KOPT-K1 (cell line): ENCODE data around the gene ARL16.

Source experiments
- H3K27ac ChIP-seq: fragments of 200-600 bp; sonication (generic); 2 replicates; pipeline ENCODE4 v1.5.1; 2016; ENCODE audit warnings: antibody characterized with exemption, mild to moderate bottlenecking, low read depth, low read length; ENCODE audit not compliant: poor library complexity, severe bottlenecking
- H3K36me3 ChIP-seq: fragments of 200-600 bp; sonication (generic); 2 replicates; pipeline ENCODE4 v1.5.1; 2017; ENCODE audit warnings: antibody characterized with exemption, mild to moderate bottlenecking, low read length, moderate library complexity; ENCODE audit not compliant: insufficient read depth
- H3K9me3 ChIP-seq: fragments of 200-600 bp; sonication (generic); 2 replicates; pipeline ENCODE4 v1.5.1; 2017; ENCODE audit warnings: antibody characterized with exemption, low read length, mild to moderate bottlenecking; ENCODE audit not compliant: insufficient read depth, poor library complexity, severe bottlenecking

Gene ARL16, protein sequence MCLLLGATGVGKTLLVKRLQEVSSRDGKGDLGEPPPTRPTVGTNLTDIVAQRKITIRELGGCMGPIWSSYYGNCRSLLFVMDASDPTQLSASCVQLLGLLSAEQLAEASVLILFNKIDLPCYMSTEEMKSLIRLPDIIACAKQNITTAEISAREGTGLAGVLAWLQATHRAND

DNA sequence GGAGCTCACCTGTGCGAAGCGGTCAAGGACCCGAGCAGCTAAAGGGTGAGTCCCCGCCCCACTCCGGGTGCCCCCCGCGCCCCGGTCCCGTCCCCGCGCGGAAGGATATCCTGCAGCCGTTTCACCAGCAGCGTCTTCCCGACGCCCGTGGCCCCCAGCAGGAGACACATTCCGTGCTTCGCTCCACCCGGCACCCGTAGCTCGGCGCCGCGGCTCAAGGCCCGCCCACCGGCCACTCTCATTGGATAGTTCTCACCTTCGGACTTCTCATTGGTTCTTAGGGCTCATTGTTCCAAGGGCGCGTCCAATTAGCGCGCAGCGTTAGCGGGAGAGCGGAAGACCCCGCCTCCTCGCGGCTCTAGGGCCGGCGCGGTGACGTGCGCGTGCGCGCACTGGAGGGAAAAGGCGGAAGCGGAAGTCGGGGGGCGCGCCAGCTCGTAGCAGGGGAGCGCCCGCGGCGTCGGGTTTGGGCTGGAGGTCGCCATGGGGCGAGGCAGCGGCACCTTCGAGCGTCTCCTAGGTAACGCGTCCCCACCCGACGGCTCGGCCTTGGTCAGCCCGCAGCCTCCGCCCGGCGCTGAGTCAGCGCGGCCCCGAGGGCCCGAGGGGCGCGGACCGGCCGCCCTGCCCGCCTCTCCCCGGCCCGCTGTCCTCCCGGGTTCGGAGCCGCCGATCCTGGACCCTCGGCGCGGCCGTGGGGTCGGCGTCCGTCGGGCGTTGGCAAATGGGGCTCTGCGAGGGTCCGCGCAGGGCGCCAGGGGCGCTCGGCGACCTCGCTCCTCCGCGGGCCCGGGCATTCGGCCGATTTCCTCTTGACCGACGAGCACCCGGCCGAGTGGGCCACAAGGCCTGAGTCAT lies at the start of gene ARL16, which contains the start of gene HGS:
Gene ARL16 (minus strand): TSS at position 214 of the 858 bp plus-strand sequence. CDS start 44 bp downstream, at position 170.
Gene HGS (plus strand): TSS at position 428 of the 858 bp plus-strand sequence. CDS start 56 bp downstream, at position 484.
- Histone ChIP-seq H3K9me3 (no peaks in the 10 kb centered on the region), H3K27ac (peak within 1 kb of the TSS; percentile 79), H3K36me3 (peaks cover 64% of the 10 kb centered on the region)

DNA sequence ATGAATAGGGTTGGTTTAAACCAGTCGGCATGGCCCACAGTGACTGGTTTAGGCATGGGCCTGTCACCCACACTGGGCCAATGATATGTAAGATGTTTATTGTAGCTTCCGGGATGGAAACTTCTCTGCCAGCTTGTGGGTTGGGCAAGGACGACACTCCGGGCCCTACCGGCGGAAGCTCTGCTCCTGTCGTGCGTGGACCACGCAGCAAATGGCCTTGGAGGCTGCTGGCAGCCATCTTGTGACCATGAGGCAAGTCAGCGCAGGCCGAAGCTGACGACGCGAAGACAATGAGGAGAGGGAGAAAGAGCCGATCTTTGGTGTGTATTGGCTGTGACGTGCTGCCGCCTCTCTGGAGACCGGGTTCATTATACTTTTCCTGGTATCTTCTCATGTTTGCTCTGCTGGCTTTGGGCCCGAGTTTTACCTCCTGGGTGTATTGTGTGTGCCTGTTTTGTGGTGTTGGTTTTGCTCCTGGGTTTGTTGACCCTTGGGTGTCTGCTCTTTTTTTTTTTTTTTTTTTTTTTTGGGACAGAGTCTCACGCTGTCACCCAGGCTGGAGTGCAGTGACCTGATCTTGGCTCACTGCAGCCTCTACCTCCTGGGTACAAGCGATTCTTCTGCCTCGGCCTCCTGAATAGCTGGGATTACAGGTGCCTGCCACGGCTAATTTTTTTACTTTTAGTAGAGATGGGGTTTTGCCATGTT lies 43.9 kb upstream of the ARL16 start:
- no peaks in the 10 kb centered on the region for H3K9me3 ChIP-seq
- H3K36me3 ChIP-seq, result no peaks in the 10 kb centered on the region
- no peak overlapping the region for H3K27ac ChIP-seq

DNA sequence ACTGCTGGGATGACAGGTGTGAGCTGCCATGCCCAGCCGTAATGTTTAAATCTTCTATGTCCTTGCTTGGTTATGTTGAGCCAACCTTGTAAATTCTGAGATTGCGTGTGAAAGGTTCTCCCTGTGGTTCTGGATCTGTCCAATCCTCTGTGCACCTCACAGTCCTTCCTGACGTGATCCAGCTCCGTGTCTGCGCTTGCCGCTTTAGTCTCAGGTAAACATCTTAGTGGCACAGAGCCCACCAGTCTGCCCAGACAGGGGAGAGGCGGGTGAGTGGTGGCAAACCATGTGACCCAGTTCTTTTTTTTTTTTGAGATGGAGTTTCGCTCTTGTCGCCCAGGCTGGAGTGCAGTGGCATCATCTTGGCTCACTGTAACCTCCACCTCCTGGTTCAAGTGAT lies 42.4 kb upstream of the ARL16 start:
- peaks cover 3% of the 10 kb centered on the region; the same call in 1 of the 2 replicates for H3K36me3 ChIP-seq
- no peak overlapping the region for H3K27ac ChIP-seq
- no peaks in the 10 kb centered on the region for H3K9me3 ChIP-seq

DNA sequence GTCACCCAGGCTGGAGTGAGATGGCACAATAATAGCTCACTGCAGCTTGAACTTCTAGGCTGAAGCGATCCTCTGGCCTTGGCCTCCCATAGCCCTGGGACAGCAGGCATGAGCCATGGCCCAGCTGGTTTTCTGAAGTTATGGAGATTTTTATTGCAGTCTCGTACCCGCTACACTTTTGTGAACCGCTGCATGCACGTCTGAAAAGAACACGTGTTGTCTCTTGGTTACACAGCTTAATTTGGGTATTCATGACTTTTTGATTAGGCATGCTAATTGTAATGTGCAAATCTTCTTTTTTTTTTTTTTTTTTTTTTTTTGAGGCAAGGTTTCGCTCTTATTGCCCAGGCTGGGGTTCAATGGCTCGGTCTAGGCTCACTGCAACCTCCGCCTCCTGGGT lies 41.8 kb upstream of the ARL16 start:
- Histone ChIP-seq H3K36me3 (peaks cover 8% of the 10 kb centered on the region; the same call in 1 of the 2 replicates), H3K9me3 (no peaks in the 10 kb centered on the region), H3K27ac (no peak overlapping the region)

DNA sequence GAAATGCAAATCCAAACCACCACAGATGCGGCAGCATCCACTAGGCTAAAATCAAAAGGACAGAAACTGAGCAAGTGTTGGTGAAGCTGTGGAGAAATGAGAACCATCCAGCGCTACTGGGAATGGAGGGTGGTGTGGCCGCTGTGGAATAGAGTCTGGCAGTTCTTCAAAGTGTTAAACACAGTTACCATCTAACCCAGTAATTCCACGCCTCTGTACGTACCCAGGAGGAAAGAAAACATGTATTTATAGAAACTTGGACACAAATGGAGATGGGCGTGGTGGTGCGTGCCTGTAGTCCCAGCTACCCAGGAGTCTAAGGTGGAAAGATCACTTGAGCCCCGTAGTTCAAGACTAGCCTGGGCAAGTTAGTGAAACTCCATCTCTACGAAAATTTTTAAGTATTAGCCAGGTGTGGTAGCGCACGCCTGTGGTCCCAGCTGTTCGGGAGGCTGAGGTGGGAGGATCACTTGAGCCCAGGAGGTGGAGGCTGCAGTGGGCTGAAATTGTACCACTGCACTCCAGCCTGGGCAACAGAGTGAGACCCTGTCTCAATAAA lies 40.1 kb upstream of the ARL16 start:
- Histone ChIP-seq H3K9me3 (no peaks in the 10 kb centered on the region), H3K36me3 (peaks cover 23% of the 10 kb centered on the region; the same call in 1 of the 2 replicates), H3K27ac (no peak overlapping the region)

DNA sequence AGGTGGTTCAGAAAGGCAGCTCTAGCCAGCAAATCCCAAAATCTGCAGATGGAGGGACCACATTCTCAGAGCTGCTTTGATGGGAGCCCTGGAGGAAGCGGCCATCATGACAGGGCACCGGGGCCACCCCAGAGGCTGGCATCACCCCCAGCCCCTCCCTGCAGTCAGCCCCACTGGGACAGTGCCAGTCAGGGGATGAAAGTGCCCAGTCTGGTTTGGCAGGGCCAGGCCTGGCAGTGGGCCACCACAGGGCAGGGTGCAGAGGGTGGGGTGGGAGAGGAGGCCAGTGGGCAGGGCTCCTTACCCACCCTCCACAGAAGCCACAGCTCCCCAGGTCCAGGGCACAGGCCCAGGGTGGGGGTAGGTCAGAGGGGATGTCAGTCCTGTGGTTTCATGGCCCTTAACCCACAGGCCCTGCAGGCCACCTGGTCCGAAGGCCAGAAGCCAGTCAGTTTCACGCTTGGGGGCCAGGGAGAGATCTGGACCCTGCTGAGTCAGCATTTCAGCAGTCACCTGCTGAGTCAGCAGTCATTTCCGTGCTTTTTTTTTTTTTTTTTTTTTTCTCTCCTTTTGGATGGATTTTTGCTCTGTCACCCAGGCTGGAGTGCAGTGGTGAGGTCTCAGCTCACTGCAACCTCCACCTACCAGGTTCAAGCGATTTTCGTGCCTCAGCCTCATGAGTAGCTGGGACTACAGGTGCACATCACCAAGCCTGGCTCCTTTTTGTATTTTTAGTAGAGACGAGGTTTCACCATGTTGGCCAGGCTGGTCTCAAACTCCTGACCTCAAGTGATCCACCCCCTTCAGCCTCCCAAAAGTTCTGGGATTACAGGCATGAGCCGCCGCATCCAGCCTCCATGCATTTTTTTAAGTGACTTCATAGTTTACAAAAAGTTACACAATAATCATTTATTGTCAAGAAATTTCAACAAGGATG lies 38.9 kb upstream of the ARL16 start:
- H3K9me3 ChIP-seq, result no peaks in the 10 kb centered on the region
- H3K36me3 ChIP-seq, result peaks cover 34% of the 10 kb centered on the region
- no peak overlapping the region for H3K27ac ChIP-seq

DNA sequence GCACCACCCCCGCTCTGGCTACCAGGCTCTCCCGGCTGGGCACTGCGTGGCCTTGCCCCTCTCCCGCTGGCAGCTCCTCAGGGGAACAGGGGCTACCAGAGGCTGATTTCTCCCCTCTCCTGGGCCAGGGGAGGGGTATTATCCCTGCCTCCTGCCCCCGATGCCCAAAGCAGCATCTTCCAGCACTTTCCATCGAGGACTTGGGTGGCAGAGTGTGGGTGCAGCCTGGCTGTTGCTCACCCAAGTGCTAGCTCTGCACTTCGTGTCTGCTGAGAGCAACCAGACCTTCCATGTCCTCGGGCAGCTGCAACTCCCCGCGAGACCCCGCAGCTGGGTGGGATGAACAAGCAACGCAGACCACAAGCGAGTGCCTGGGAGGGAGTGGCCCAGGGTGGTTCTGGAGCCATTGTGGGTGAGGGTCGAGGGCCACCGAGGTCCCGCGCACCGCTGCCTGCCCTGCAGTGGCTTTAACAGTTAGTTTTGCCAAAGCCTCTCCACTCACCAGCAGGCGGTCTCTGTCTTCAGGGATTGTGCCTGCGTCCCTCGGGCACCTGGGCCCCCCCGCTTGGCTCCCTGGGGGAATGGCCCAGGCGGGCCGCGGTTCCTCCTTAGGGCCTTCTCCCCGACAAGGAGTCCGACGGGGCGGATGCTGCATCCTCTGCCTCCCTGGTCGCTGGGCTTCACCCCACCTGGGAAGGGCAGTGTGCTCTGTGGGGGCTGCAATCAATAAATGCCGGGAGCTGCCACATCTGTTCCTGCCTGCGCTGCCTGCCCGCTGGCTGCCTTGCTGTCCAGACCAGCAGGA lies 36.9 kb upstream of the ARL16 start:
- Histone ChIP-seq H3K9me3 (no peaks in the 10 kb centered on the region), H3K36me3 (peaks cover 54% of the 10 kb centered on the region), H3K27ac (no peak overlapping the region)

DNA sequence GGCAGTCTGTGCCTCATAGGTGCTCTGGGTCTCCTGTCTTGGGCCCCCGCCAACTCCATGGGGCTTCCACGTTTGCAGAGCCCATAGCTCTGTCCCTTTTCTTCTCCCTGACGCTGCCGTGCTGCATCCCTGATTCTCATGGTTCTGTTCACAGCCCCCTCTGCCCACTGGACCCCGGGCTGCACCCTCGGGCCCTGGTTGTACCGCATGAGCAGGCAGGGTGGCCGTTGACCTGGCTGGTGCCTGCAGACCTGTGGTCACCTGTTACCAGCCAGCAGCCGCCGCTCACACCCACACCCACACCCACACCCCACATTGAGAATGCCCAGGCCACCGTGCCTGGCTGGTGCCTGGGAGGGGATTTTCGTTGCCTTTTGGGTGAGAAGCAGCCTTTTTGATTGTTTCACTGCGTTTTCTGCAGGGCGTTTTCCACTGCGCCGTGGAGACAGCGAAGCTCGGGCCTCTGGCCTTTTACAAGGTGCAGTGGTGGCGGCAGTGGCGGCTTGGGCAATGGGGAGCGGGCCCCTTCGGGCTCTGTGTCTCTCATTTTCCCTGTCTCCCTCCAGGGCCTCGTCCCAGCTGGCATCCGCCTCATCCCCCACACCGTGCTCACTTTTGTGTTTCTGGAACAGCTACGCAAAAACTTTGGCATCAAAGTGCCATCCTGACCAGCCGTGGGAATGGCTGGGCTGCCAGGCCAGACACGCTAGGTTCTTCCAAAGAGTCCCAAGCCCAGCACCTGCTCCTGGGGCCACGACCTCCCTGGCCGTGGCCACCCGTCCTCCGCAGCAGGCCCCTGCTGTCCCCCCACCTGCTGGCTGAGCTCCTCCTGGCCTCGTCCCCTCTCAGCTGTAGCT lies 36.0 kb upstream of the ARL16 start:
- peaks cover 62% of the 10 kb centered on the region for H3K36me3 ChIP-seq
- H3K27ac ChIP-seq, result no peak overlapping the region
- H3K9me3 ChIP-seq, result no peaks in the 10 kb centered on the region

DNA sequence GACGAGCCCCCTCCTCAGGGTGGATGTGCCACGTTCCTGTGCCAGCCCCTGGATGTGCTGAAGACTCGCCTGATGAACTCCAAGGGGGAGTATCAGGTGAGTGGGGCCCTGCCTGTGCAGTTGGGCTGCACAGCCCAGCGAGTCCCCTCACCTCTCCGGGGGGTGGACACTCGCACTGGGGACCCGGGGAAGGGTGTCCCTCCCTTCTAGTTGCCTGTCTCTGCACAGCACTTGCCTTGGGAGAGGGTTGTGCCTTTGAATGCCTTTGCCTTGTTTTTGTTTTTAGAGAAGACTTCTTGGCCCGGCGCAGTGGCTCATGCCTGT lies 34.1 kb upstream of the ARL16 start:
- Histone ChIP-seq H3K36me3 (peaks cover 67% of the 10 kb centered on the region), H3K9me3 (no peaks in the 10 kb centered on the region)

DNA sequence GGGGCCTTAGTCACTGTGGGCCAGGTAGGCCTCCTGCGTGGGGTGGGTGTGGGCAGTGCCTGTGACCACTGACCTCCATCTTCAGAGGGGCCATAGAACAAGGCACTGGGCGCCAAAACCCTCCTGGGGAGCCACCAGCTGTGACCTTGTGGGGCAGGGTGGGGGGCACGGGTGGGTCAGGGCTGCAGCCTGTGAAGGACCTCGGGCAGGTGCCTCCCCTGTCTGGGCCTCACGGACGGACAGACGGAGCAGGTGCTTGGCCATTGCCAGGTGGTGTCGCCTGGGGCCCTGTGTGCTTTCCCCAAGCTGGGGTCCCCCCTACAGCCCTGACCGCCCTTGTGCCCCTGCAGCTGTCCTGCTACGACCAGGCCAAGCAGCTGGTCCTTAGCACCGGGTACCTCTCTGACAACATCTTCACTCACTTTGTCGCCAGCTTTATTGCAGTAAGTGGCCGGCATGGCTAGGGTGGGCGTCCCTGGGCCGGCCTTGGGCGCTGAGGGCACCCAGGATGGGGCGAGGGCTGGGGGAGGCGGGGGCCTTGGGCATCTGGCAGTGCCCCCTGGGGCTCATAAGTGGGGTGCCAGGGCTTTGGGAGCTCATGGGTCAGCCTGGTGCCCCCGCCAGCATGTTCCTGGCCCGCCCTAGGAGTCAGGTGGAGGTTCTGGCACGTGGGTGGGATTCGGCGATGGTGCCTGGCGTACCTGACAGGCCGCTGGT lies 33.6 kb upstream of the ARL16 start:
- Histone ChIP-seq H3K9me3 (no peaks in the 10 kb centered on the region), H3K36me3 (peaks cover 67% of the 10 kb centered on the region), H3K27ac (no peak overlapping the region)

More for the DNA sequence above, 34.1 kb upstream of the ARL16 start:
- no peak overlapping the region for H3K27ac ChIP-seq

DNA sequence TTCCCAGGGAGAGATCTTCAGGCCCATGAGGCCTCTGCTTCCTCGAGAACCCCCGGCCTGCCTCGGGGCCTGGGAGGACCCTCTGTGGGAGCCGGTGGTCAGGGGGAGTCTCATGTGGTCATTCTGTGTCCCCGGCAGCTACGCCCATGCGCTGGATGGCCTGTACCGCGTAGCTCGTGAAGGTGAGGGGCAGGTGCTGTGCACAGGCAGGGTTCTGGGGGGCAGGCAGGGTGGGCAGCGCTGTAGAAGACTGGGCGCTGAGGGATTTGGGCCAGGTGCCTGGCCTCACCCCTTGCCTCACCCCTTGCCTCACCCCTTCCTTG lies 33.0 kb upstream of the ARL16 start:
- Histone ChIP-seq H3K27ac (no peak overlapping the region), H3K36me3 (peaks cover 67% of the 10 kb centered on the region), H3K9me3 (no peaks in the 10 kb centered on the region)

DNA sequence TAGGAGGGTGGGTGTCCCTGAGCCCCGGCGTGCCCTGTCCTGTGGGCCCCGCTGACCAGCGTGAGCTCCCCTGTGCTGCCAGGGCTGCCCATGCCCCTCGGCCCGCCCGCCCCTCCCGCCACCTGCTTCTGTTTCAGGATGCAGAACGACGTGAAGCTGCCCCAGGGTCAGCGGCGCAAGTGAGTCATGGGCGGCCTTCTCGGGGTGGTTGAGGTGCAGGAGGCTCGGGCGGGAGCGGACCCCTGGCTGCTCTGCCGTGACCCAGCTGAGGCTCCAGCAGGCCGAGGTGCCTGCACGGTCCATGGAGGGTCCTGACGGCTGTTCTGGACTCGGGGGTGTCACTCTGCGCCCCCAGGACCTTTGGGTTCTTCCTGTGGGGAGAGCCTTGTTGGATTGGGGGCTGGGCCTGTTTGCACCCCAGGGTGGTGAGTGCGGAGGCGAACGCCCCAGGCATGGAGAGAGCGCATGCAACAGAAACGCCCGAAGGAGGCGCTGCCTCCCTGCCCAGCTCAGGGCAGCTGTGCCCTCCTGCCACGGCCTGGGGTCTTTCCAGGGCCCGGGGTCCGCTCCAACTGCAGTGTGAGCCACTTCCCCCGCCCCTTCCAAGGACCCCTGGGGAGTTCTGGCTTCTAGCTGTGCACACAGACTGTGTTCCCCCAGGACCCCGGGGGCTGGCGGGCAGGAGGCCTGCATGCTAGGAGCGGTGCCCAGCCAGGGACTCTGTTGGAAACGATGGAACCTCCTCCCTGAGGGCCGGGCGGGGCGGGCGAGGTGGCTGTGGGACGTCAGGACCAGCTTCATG lies 32.5 kb upstream of the ARL16 start:
- H3K36me3 ChIP-seq, result peaks cover 64% of the 10 kb centered on the region
- no peak overlapping the region for H3K27ac ChIP-seq
- no peaks in the 10 kb centered on the region for H3K9me3 ChIP-seq
